ENCODE data around the gene ZNG1A. TPM values are rescaled to one million over a fixed set of nuclear protein-coding genes. Genes with fewer than 3 reads are reported as not detected.
"Not testable (repeated sequence)": the region's sequence is repeated elsewhere in the genome, so short reads cannot be mapped to it uniquely, and the experiment has no call there.

ZNG1A gene
- total RNA-seq, 1 donor from 2014 or later = 23.3 TPM

DNA sequence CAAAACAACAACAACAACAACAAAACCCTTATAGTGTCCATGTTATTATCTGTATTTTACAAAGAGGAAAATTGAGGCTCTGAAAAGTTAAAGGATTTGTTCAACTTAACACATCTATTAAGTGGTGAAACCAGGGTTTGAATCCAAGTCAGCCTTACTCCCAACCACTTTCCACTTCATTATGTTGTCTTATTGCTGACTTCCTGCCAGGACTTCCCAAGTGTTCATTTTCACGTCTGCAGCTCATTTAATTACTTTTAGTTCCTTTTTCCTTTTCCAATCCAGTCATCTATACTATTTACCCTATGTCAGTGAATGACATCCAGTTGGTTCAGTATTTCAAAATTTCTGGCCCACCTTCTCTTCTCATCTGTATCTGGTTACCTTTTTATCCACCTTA, 20.7 kb upstream of the ZNG1A start:
- intact Hi-C loops (cut with micrococcal nuclease) = not testable (repeated sequence)

DNA sequence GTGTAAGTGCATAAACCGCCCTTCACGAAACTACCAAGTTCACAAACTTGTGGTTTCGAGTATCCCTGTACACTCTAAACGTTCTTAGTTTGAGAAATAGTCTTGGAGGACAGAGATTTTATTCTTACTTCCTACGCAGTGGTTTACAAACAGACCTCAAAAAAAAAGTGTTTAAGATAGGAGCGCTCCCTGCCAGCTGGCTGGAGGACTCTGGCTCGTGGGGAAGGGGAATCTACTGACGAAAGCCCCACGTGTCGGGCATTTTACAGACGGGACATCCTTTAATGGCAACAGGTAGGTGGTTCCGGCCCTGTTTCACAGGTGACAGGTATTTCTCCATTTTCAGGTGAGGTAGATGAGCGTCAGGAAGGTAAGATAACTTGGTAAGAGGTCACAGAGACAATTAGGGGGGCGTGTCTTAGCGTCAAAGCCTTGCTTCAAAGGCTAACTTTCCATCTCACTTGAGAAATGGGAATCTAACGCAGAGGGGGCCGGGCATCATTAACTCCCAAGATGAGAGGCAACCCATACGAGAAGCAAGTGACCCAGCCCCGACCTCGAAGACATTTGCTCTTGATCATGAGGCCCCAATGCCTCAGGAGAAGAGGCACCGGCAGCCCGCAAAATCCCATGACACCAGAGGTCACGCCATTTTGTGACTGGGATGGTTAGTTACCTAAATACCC, 573 bp downstream of the ZNG1A start:
- intact Hi-C loops (cut with micrococcal nuclease) = not testable (repeated sequence)

GRCh38 chr9:169757-170156, 9.1 kb downstream of the ZNG1A start:
- intact Hi-C loops (cut with micrococcal nuclease) = not testable (repeated sequence)

- intact Hi-C loops (cut with micrococcal nuclease) = not testable (repeated sequence)
Measured at GRCh38 chr9:159871-160270, 19.0 kb downstream of the ZNG1A start.

- intact Hi-C loops (cut with micrococcal nuclease) = not testable (repeated sequence)
Measured at GRCh38 chr9:151173-151572, 27.7 kb downstream of the ZNG1A start.

DNA sequence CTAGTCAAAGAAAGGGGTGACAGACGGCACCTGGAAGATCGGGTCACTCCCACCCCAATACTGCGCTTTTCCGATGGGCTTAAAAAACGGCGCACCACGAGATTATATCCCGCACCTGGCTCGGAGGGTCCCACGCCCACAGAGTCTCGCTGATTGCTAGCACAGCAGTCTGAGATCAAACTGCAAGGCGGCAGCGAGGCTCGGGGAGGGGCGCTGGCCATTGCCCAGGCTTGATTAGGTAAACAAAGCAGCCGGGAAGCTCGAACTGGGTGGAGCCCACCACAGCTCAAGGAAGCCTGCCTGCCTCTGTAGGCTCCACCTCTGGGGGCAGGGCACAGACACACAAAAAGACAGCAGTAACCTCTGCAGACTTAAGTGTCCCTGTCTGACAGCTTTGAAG, 39.0 kb downstream of the ZNG1A start:
- intact Hi-C loops (cut with micrococcal nuclease) = not testable (repeated sequence)

DNA sequence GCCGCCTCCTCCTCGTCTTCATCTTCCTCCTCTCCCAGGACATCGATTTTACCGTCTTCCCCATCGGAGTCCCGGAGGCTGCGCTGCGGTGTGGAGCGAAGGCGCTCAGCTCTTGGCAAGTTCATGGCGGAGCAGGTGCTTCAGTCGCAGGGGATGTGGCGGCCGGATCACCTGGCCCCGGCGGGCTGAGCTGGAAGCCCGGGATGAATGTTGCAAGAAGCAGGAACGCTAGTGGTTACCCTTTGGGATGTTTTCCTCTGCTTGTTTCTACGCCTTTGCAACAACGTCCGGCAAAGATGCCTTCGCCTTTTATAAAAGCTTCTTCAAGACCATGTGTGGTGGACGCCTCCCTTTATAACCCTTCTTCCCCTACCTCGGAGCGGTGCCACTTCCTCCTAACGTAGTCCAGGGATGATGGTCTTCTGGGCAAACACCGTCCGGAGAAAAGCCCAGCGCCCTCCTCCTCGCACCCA, 60.8 kb downstream of the ZNG1A start, which contains the start of gene FOXD4:
Gene FOXD4, minus strand, starts transcription at position 423 of the 473 bp plus-strand sequence. Its CDS starts 298 bp downstream, at position 125.
- intact Hi-C loops (cut with micrococcal nuclease) = not testable (repeated sequence)

DNA sequence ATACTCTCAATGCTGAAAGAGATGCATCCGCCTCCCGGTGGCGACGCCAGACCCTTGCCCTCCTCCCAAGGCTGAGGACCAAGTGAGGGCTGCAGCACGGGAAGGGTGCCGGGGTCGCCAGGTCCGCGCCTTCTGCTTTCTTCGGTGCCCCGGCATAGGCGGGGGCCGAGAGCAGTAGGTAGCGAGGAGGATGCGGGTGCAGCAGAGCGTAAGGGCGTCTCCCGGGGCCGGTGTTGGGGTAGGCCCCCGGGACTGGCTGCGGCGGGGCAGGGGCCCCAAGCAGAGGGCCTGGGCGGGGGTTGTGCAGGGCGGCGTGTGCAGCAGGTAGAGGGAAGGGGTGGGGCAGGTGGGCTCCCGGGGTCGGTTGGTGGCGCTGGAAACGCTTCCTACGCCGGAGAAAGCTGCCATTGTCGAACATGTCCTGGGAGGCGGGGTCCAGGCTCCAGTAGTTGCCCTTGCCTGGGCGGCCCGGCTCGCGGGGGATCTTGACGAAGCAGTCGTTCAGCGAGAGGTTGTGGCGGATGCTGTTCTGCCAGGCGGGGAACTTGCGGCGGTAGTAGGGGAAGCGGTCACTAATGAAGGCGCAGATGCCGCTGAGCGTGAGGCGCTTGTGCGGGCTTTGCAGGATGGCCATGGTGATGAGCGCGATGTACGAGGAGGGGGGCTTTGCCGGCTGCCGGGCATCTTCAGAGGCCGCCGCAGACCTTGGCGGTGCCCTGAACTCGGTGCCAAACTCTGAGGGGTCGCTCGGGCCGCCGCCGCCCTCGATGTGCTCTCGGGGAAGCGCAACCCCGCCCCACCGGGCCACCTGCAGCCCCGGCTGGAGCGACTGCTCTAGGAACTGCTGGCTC, 61.5 kb downstream of the ZNG1A start:
- intact Hi-C loops (cut with micrococcal nuclease) = not testable (repeated sequence)

GRCh38 chr9:116239-117077, 62.4 kb downstream of the ZNG1A start:
- intact Hi-C loops (cut with micrococcal nuclease) = not testable (repeated sequence)

DNA sequence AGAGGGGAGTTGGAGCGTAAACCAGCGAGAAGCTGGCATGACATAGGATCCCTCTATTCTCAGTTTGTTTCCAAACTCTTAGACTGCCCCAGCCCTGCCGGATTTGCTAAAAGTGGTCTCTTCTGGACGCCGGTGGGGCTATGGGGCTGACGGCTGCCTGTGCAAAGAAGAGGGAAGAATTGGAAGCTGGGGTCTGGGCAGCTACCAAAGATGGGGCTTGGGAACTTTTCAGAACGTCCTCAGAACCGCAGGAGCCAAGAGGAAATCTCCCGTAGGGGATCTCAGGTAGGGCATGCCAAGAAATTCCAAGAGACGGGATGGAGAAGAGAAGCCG, 63.8 kb downstream of the ZNG1A start:
- intact Hi-C loops (cut with micrococcal nuclease) = not testable (repeated sequence)

GRCh38 chr9:114267-115117, 64.4 kb downstream of the ZNG1A start:
- intact Hi-C loops (cut with micrococcal nuclease) = not testable (repeated sequence)

- intact Hi-C loops (cut with micrococcal nuclease) = not testable (repeated sequence)
Measured at GRCh38 chr9:113468-114266, 65.2 kb downstream of the ZNG1A start.

GRCh38 chr9:112589-113467, 66.0 kb downstream of the ZNG1A start:
- intact Hi-C loops (cut with micrococcal nuclease) = not testable (repeated sequence)

GRCh38 chr9:110672-111071, 68.2 kb downstream of the ZNG1A start:
- intact Hi-C loops (cut with micrococcal nuclease) = not testable (repeated sequence)

- intact Hi-C loops (cut with micrococcal nuclease) = not testable (repeated sequence)
Measured at GRCh38 chr9:109540-109939, 69.3 kb downstream of the ZNG1A start.

DNA sequence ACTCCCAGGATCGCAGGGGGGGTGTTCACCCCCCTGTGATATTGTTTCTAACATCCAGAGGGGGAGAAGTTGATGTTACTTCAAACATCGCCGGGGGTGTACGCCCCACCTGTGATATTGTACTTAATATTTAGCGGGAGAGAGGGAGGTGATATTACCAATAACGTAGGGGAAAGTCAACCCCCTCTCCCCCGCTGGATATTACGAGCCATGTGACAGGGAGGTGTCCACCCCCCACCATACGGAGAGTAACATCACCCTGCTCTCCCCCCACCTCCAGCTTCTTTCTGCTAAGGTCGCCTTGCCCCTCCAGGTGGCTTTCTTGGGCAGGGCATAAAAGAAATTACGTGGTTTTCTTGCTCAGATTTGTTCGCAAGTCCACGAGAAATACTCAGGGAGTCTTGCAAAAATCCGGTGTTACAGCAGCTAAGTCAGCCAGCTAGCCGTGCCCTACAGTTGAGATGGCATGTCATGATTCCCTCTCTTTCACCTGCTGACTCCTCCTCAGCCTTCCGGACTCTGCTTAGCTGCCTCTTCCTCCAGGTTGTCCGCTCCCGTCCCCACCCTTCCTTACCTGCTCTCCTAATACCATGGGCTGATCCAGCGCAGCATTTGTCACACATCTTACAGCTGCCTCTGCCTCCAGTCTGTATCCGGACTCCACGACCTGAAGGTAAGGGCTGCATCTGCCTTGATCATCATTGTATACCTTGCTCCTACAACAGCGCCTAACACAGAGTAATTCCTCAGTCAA, 69.9 kb downstream of the ZNG1A start:
- intact Hi-C loops (cut with micrococcal nuclease) = not testable (repeated sequence)

DNA sequence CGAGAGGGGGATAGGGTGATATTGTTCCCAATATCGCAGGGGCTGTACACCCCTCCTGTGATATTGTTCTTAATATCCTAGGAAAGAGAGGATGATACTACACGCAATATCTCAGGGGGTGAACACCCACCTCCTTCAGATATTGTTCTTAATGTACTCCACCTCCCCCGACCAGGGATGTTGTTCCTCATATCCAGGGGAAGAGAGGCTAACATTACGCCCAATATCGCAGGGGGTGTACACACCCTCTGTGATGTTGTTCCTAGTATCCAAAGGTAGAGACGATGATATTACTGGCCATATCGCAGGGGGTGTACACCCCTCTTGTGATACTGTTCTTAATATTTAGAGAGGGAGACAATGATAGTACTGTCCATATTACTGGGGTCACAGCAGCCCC, 72.9 kb downstream of the ZNG1A start:
- intact Hi-C loops (cut with micrococcal nuclease) = not testable (repeated sequence)

DNA sequence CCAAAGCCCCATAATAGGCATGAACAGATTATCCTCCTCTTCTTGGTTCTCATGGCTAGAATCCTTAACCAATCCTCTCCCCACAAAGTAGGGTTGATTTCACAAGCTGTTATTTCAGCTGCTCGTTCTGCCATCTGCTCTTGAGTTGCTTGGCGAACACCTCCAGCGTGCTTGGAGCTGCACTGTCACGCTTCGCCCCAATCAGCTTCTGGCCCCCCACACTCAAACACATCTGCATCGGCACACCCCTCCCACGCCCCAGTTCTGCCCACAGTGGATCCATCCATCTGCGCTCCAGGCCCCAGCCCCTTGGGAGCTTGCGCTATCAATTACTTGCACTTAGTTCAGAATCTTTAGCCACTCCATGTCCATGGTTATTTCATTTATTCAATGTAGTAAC, 78.4 kb downstream of the ZNG1A start:
- intact Hi-C loops (cut with micrococcal nuclease) = not testable (repeated sequence)
